GM12878 (cell line): ENCODE results near the gene WASF2.

ENCODE experiments used
- SP1 ChIP-seq: IDR thresholded peaks from one replicate; pipeline ENCODE4 v1.6.1; 2011; ENCODE audit warnings: low read depth, low read length
- TF ChIP-seq, protein P1 (sequence below), 3 experiments: IDR thresholded peaks in 2 of 3; conservative IDR thresholded peaks in 1 of 3; 2 replicates each; pipeline ENCODE4 v1.5.1; 2011; ENCODE audit warnings: low read depth in 3 of 3, low read length in 3 of 3, mild to moderate bottlenecking in 3 of 3, control low read depth in 2 of 3, moderate library complexity in 2 of 3, inconsistent platforms in 1 of 3, mixed read lengths in 1 of 3; ENCODE audit not compliant: control insufficient read depth in 2 of 3, insufficient read depth in 1 of 3; ENCODE audit errors: extremely low read depth in 1 of 3

DNA sequence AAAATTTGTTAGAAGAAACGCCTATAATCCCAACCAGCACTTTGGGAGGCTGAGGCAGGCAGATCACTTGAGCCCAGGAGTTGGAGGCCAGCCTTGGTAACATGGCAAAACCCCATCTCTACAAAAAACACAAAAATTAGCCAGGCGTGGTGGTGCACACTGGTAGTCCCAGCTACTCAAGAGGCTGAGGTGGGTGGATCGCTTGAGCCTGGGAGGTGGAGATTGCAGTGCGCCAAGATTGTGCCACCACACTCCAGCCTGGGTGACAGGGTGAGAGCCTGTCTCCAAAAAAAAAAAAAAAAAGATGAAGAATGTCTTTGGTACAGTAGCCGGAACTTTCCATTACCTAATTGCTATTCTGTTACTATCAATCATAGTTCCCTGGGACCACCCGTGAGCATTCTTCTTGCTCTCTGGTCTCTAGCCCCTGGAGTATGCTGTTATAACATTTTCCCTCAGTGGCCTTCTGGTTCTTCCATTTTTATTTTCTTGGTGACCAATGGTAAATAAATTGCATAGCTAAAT, 43.4 kb downstream of the WASF2 start:
- TF ChIP-seq, protein P1, sequence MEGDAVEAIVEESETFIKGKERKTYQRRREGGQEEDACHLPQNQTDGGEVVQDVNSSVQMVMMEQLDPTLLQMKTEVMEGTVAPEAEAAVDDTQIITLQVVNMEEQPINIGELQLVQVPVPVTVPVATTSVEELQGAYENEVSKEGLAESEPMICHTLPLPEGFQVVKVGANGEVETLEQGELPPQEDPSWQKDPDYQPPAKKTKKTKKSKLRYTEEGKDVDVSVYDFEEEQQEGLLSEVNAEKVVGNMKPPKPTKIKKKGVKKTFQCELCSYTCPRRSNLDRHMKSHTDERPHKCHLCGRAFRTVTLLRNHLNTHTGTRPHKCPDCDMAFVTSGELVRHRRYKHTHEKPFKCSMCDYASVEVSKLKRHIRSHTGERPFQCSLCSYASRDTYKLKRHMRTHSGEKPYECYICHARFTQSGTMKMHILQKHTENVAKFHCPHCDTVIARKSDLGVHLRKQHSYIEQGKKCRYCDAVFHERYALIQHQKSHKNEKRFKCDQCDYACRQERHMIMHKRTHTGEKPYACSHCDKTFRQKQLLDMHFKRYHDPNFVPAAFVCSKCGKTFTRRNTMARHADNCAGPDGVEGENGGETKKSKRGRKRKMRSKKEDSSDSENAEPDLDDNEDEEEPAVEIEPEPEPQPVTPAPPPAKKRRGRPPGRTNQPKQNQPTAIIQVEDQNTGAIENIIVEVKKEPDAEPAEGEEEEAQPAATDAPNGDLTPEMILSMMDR (IDR thresholded peaks at IDR 0.05 in 2 of 3, conservative IDR thresholded peaks at IDR 0.05 in 1 of 3; ENCODE audit: control insufficient read depth in 2 of 3, extremely low read depth in 1 of 3, insufficient read depth in 1 of 3, low read depth in 3 of 3, low read length in 3 of 3), result no peak
- TF ChIP-seq SP1, result no peak
